Measurements from ENCODE around the gene CNKSR2. TPM values are rescaled to one million over a fixed set of nuclear protein-coding genes. Genes with fewer than 3 reads are reported as not detected.

The CNKSR2 gene
- total RNA-seq, 1 experiment from 2014 or later, result 1.5 TPM

DNA sequence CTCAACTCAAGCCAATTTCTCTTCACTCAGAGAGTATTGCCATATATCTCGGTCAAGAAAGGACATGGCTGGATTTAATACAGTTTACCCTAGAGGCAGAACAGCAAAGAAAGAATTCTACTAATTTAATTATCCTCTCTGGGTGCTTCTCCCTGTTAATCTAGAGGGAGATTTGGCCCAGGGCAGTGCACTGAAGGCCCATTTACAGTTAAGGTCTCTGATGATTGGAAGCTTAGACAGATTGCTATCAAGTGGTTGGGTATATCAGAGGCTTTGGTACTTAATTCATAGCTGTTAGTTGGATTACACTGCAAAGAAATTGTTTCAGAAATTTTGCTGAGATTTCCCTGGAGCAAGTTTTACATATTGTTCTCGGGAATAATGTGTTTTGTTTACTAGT lies 4.6 kb upstream of the CNKSR2 start:
- peaks cover 7% of the 10 kb centered on the region; the same call in 1 of the 2 replicates for H3K27me3 ChIP-seq (ENCODE audit: insufficient read depth, low read depth)
- no peak for DNase-seq

DNA sequence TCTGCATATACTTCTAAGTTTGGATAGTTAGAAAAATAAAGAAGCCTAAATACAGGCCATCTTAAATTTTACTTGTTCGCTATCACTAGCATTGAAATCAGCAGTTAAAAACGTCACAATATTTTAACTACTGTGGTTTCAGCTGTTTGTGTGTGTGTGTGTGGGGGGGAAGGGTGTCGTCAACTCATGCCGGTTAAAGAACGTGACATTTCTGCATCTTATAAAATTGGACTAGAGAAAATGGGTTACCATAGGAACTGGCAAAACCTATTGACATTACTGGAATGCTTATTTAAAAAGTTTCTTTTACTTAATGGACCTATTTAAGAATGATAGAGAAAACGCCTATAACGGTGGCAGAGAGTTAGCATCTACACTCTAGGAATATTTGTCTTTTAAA lies 1.2 kb upstream of the CNKSR2 start:
- POLR2A ChIA-PET (ENCODE audit: unreplicated experiment), result no interaction called here
- no peak overlapping the region for H3K27ac ChIP-seq

More for the DNA sequence above, 4.6 kb upstream of the CNKSR2 start:
- no peaks in the 10 kb centered on the region for H3K9me2 ChIP-seq (ENCODE audit: insufficient read depth)
- no peak overlapping the region for H3K27ac ChIP-seq
- H3K9me3 ChIP-seq (ENCODE audit: insufficient read depth, low read depth), result no peaks in the 10 kb centered on the region
- H3K36me3 ChIP-seq (ENCODE audit: low read depth), result no peaks in the 10 kb centered on the region
- ChIA-PET CTCF (no interaction called here), POLR2A (ENCODE audit: unreplicated experiment) (no interaction called here)
- no TSS peak for BruUV-seq (replicated peaks)
- H4K20me1 ChIP-seq (ENCODE audit: insufficient read depth), result no peaks in the 10 kb centered on the region
- no peak overlapping the region for H3K4me3 ChIP-seq
- no peaks in the 10 kb centered on the region for H3K4me1 ChIP-seq (replicated peaks; ENCODE audit: insufficient read depth)
- TF ChIP-seq, protein P1, sequence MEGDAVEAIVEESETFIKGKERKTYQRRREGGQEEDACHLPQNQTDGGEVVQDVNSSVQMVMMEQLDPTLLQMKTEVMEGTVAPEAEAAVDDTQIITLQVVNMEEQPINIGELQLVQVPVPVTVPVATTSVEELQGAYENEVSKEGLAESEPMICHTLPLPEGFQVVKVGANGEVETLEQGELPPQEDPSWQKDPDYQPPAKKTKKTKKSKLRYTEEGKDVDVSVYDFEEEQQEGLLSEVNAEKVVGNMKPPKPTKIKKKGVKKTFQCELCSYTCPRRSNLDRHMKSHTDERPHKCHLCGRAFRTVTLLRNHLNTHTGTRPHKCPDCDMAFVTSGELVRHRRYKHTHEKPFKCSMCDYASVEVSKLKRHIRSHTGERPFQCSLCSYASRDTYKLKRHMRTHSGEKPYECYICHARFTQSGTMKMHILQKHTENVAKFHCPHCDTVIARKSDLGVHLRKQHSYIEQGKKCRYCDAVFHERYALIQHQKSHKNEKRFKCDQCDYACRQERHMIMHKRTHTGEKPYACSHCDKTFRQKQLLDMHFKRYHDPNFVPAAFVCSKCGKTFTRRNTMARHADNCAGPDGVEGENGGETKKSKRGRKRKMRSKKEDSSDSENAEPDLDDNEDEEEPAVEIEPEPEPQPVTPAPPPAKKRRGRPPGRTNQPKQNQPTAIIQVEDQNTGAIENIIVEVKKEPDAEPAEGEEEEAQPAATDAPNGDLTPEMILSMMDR (conservative IDR thresholded peaks at IDR 0.05), result no peak
- no peak for TF ChIP-seq EZH2 (IDR thresholded peaks at IDR 0.05; ENCODE audit: low read depth)
- intact Hi-C loops (cut with micrococcal nuclease; ENCODE audit: unreplicated experiment), result no loop called here
- no peak overlapping the region for H3K4me2 ChIP-seq
- no peaks in the 10 kb centered on the region for H3F3A ChIP-seq (ENCODE audit: insufficient read depth, low read depth)
- H2AFZ ChIP-seq, result no peak overlapping the region
- no peaks in the 10 kb centered on the region for H3K79me2 ChIP-seq (ENCODE audit: low read depth)

DNA sequence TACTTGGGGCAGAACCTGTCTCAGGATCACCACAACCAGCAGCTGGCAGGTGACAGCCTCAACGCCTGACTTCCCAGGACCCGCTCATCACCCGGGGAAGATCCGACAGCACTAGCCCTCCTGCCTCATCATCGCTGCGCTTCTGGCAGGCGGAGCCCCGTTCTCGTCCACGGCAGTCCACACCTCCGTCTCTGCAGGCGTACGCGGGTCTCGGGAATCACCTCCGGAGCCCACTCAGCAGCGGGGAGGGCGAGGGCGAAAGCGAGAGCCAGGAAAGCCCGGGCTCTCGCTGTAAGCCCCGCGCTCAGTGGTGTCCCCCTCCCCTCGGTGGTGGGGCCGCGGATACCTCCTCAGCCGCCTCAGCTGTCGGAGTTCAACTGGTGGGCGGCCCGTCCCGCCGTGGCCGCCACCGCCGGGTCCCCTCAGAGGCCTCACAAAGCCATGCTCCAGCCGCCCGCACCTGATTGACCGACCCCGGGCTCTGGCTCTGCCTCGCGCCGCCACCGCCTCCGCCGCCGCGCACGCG lies 518 bp upstream of the CNKSR2 start:
- Histone ChIP-seq H3K4me1 (replicated peaks; ENCODE audit: insufficient read depth) (no peaks in the 10 kb centered on the region), H3K4me2 (peak overlapping the region; percentile 75), H3K27me3 (ENCODE audit: insufficient read depth, low read depth) (peaks cover 11% of the 10 kb centered on the region; the same call in 1 of the 2 replicates), H3K9me2 (ENCODE audit: insufficient read depth) (no peaks in the 10 kb centered on the region), H3K9me3 (ENCODE audit: insufficient read depth, low read depth) (no peaks in the 10 kb centered on the region), H3K79me2 (ENCODE audit: low read depth) (no peaks in the 10 kb centered on the region), H3K27ac (no peak overlapping the region), H3F3A (ENCODE audit: insufficient read depth, low read depth) (no peaks in the 10 kb centered on the region), H4K20me1 (ENCODE audit: insufficient read depth) (no peaks in the 10 kb centered on the region), H2AFZ (peak overlapping the region; percentile 79), H3K4me3 (peak overlapping the region; percentile 56; the same call in 1 of the 2 replicates), H3K36me3 (ENCODE audit: low read depth) (no peaks in the 10 kb centered on the region)
- TF ChIP-seq, protein P1 (conservative IDR thresholded peaks at IDR 0.05), result no peak
- ChIA-PET POLR2A (ENCODE audit: unreplicated experiment) (no interaction called here), CTCF (no interaction called here)
- no TSS peak for BruUV-seq (replicated peaks)
- peak in 1 of 2 experiments; percentile 4 for DNase-seq
- intact Hi-C loops (cut with micrococcal nuclease; ENCODE audit: unreplicated experiment), result no loop called here

More for the DNA sequence above, 1.2 kb upstream of the CNKSR2 start:
- Histone ChIP-seq H3K9me3 (ENCODE audit: insufficient read depth, low read depth) (no peaks in the 10 kb centered on the region), H3K27me3 (ENCODE audit: insufficient read depth, low read depth) (peaks cover 11% of the 10 kb centered on the region; the same call in 1 of the 2 replicates), H3K4me2 (no peak overlapping the region), H3K36me3 (ENCODE audit: low read depth) (no peaks in the 10 kb centered on the region), H3K9me2 (ENCODE audit: insufficient read depth) (no peaks in the 10 kb centered on the region), H3F3A (ENCODE audit: insufficient read depth, low read depth) (no peaks in the 10 kb centered on the region), H3K4me1 (replicated peaks; ENCODE audit: insufficient read depth) (no peaks in the 10 kb centered on the region), H4K20me1 (ENCODE audit: insufficient read depth) (no peaks in the 10 kb centered on the region), H3K79me2 (ENCODE audit: low read depth) (no peaks in the 10 kb centered on the region), H3K4me3 (no peak overlapping the region), H2AFZ (no peak overlapping the region)
- intact Hi-C loops (cut with micrococcal nuclease; ENCODE audit: unreplicated experiment), result no loop called here
- no peak for DNase-seq
- CTCF ChIA-PET, result no interaction called here
- BruUV-seq (replicated peaks), result no TSS peak
- TF ChIP-seq EZH2 (IDR thresholded peaks at IDR 0.05; ENCODE audit: low read depth), result no peak
- TF ChIP-seq, protein P1 (conservative IDR thresholded peaks at IDR 0.05), result no peak
